Ovary (tissue), 3 donors: ENCODE measurements around the gene FEM1B.

Source experiments
- EP300 ChIP-seq: sonication (generic); formaldehyde crosslinking; IDR thresholded peaks from one replicate; pipeline ENCODE4 v1.6.1; 2017; ENCODE audit warnings: antibody characterized with exemption
- POLR2A ChIP-seq: fragments of 450-650 bp; IDR thresholded peaks from one replicate; pipeline ENCODE4 v1.6.1; 2017; ENCODE audit warnings: antibody characterized with exemption, mild to moderate bottlenecking, moderate library complexity
- TF ChIP-seq, protein P1 (sequence below), 3 donors: fragments of 450-650 bp in 2 of 3; fragments of 200-600 bp in 1 of 3; IDR thresholded peaks; one replicate each; pipeline versions ENCODE4 v1.5.1 to v1.8.0; 2016 to 2022; ENCODE audit warnings: antibody characterized with exemption in 3 of 3, mild to moderate bottlenecking in 1 of 3
- donor health status: DM: no; HTN: no; CAD: no.

DNA sequence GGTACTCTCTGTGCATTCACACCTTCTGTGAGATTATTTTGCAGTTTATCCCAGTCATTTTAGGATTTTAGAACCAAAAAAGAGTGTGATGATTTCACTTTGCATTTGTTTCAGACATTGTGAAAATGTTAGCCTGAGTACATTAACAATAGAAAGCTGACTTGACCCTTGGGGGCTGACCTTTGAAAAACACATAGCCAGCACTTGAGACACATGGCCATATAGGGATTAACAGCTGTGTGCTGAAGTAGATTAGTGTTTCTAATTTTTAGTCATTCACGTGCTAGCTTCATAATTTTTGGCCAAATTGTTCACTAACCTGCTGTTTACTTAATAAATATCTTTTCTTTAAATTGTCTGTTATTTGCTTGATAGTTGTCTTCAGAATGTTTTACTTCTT, 3.5 kb downstream of the FEM1B start:
- TF ChIP-seq, protein P1, sequence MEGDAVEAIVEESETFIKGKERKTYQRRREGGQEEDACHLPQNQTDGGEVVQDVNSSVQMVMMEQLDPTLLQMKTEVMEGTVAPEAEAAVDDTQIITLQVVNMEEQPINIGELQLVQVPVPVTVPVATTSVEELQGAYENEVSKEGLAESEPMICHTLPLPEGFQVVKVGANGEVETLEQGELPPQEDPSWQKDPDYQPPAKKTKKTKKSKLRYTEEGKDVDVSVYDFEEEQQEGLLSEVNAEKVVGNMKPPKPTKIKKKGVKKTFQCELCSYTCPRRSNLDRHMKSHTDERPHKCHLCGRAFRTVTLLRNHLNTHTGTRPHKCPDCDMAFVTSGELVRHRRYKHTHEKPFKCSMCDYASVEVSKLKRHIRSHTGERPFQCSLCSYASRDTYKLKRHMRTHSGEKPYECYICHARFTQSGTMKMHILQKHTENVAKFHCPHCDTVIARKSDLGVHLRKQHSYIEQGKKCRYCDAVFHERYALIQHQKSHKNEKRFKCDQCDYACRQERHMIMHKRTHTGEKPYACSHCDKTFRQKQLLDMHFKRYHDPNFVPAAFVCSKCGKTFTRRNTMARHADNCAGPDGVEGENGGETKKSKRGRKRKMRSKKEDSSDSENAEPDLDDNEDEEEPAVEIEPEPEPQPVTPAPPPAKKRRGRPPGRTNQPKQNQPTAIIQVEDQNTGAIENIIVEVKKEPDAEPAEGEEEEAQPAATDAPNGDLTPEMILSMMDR (IDR thresholded peaks at IDR 0.05): no peak
- TF ChIP-seq POLR2A (no peak), EP300 (no peak)
